HG02981 (cell line): ENCODE data around the gene NUAK1.

Experiments used
- ATAC-seq: cut with Tn5 transposase; IDR thresholded peaks from one replicate; pipeline ENCODE4 v1.9.1; 2021; ENCODE audit warnings: mild to moderate bottlenecking, moderate library complexity; ENCODE audit not compliant: unreplicated experiment

The NUAK1 gene

DNA sequence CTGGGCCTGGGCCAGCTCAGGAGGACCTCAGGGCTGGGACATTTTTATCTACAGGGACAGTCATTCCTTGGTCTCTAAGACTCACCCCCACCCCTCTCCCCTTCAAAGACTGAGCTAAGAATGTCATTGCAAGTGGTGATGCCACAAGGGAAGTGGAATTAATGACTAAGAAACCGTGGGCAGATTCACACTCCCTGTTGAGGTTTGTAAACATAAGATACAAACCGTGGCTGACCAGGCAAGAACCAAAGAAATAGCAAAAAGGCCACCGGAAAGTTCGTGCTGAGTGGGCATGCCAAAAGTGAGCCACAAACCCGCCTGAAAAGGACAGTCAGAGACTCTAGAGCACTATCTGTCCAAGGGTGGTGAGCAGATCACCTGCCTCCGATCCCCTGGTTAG lies 25.7 kb downstream of the NUAK1 start:
- ATAC-seq, result no peak

- ATAC-seq, result no peak
Measured at GRCh38 chr12:106112145-106112821, 26.5 kb downstream of the NUAK1 start.

- ATAC-seq, result no peak
Measured at GRCh38 chr12:106110626-106111300, 28.0 kb downstream of the NUAK1 start.

GRCh38 chr12:106109168-106109910 lies 29.4 kb downstream of the NUAK1 start:
- no peak for ATAC-seq

- ATAC-seq, result no peak
Measured at GRCh38 chr12:106108185-106108835, 30.4 kb downstream of the NUAK1 start.

- ATAC-seq, result no peak
Measured at GRCh38 chr12:106107566-106107965, 31.2 kb downstream of the NUAK1 start.

- no peak for ATAC-seq
Measured at GRCh38 chr12:106106892-106107291, 31.9 kb downstream of the NUAK1 start.

DNA sequence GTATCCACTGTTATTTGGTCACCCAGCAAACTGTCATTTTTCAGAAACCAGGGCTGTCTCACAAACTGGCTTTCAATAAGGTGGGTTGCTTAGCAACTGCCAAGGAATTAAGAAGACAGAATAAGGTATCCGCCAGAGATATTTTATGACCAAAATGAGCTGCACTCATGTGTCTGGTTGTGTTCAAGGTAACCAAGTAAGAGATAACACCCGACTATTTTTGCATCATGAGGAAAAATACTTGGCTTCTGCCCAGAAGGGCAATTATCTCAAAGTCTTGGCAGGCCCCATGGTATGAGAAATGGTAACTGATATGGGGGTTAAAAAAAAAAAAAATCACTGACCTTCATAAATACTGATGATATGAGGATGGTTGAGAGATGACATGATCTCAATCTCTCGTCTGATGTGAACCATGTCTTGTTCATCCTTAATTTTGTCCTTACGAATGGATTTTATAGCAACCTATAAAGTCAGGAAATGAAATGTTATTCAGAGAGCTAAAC lies 32.6 kb downstream of the NUAK1 start:
- no peak for ATAC-seq

DNA sequence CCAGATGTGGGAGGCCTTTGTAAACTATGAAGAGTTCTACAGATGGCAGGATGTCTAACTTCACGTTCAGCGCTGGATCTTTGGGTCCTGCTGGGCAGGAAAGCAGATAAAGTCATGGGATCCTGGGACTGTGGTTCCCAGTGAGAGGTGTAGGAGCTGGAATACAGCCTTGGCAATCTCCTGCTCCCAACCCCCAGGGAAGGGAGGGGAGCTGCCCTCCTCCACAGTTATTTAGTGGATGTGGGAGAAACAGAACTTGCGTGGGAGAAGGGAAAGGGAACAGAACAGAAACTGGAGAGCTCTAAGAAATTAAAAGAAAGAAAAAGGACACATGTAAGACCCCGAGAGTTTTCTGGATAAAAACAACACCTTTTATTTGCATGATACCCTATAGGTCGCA lies 37.0 kb downstream of the NUAK1 start:
- no peak for ATAC-seq

- no peak for ATAC-seq
Measured at GRCh38 chr12:106098691-106099200, 40.0 kb downstream of the NUAK1 start.

GRCh38 chr12:106097011-106097410 lies 41.7 kb downstream of the NUAK1 start:
- no peak for ATAC-seq

GRCh38 chr12:106096376-106096775 lies 42.4 kb downstream of the NUAK1 start:
- ATAC-seq, result no peak

DNA sequence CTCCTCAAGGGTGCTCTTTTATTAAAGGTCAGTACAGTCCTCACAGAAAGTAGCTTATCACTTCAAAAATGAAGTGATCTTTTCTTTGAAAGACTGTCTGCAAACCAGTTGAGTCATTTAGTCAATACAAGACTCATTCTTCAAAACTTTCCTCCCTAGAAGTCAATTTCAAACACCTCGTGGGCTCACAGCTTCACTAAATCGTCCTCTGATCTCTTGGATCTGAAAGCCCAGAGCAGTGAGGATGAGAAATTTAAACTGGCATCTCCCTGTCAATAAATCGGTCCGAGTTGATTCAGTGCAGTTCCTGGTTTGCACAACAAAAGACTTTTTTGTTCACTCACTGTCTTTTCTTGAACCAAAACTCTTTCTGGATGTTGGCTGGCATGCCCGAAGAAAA lies 44.5 kb downstream of the NUAK1 start:
- no peak for ATAC-seq

GRCh38 chr12:106093246-106093645 lies 45.5 kb downstream of the NUAK1 start:
- no peak for ATAC-seq

DNA sequence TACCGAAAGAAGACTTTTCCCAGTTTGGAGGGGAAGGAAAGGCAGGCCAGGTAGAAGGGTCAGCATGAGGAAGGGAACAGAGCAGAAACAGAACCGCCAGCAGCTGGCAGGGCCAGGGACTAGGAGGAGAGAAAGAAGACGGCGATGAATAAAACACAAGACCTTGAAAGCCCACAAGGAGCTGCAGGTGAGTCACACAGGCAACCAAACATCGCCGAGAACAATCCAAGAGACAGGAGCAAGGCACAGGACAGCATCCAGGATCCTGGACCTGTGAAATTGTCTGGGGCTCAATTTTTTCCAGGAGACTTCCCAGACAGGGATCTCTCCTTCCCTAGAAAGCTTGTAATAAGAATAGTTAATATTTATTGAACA lies 47.3 kb downstream of the NUAK1 start:
- ATAC-seq, result no peak

DNA sequence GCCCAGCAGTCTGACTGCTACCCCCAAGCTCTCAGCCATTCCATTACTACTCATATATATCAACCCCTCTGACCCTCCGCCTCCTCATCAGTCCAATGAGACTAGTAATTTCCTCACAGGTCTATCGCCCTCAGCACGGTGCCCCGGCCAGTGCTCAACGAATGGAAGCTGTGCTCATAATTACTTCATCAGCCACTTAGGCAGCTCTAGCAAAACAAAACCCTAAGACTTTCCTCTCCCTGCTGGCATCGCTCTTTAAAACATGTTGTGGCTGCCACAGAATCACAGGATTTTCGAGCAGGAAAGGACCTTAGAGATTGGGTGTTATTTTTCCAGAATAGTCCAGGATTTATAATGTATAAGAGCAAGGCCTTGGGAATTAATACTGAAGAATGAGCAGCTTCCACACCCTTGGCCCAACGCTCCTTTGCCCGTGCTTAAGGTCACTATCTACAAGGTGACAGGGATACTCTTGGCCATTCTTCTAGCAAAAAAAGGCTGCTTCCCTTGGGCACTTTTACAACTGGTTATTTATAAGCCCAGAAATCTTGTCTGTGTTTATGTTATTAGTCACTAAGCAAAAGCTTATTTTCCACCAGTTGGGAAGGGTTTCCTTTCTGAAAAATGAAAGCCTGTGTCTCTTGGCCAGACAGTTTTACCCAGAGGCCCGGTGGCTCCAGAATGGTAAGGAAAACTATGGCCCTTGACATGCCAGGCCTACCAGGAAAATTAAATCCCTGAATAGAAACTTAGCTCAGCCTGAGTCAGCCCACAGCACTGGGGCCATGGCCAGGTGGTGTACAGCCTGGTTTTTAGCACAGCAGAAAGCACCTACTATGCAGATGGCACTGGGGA lies 47.9 kb downstream of the NUAK1 start:
- no peak for ATAC-seq

GRCh38 chr12:106089935-106090334 lies 48.8 kb downstream of the NUAK1 start:
- ATAC-seq, result no peak

DNA sequence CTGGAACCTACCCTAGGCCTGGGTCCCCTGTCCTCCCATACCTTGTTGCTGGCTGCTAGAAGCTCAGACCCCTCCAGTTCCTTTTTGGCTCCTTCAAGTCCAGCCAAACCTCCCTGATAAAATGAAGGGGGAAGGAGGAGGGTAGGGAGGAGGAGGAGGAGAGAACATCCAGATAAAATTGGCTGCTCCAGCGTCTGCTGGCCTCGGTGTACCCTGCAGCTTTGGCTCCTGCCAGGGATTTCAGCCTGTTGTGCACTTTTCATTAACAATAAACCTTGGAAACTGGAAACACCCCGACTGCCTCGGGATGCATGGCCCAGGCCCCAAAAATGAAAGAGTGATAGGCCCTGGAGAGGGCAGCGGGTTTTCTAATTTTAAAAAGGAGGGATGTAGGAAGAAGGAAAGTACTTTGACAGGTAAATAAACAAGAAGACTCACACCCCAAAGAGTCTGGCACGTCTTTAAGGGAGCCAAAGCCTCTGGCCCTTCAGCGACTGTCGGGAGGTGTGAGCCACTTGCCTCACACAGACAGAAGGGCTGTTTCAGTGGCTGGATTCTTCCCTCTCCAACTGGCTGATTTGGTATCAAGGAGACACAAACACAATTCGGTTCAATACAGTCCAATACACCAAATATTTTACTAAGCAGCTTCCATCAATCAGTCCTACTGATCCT lies 49.8 kb downstream of the NUAK1 start:
- no peak for ATAC-seq

GRCh38 chr12:106088246-106088808 lies 50.4 kb downstream of the NUAK1 start:
- no peak for ATAC-seq
